Ureter (tissue), 1 donor: Measurements from ENCODE around the gene RASAL2. TPM values are rescaled to one million over a fixed set of nuclear protein-coding genes. Genes with fewer than 3 reads are reported as not detected.
"Not testable (repeated sequence)": the region's sequence is repeated elsewhere in the genome, so short reads cannot be mapped to it uniquely, and the experiment has no call there.

Experiments used
- DNase-seq: peaks from one replicate; pipeline ENCODE4 v3.0.0-alpha.2; 2020; ENCODE audit warnings: low spot score
- total RNA-seq: library from RNA; stranded (reverse); gene quantifications from one replicate; pipeline ENCODE4 v1.2.4, GENCODE V29; 2023
- donor health status: DM: yes; HTN: yes; CAD: no.

The RASAL2 gene
- total RNA-seq, 1 donor from 2014 or later: 26.0 TPM

DNA sequence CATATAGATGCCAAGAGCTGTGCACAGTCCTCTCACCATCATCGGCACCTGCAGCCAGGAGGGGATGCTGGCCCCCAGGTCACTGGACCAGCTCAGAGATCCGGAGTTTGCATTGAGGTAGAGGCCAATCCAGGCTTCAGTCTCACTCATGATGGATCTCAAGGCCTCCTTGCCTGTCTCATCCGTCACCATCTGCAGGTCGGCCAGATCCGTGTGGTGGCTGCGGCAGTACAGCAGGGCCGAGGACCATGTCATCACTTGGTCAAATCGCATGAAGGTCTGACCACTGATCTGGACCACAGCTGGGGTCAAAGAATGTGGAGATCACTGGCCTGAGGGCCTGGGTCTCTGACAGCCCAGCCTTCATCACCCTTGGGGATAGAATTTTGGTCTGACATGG lies 396.2 kb downstream of the RASAL2 start:
- DNase-seq: no peak

DNA sequence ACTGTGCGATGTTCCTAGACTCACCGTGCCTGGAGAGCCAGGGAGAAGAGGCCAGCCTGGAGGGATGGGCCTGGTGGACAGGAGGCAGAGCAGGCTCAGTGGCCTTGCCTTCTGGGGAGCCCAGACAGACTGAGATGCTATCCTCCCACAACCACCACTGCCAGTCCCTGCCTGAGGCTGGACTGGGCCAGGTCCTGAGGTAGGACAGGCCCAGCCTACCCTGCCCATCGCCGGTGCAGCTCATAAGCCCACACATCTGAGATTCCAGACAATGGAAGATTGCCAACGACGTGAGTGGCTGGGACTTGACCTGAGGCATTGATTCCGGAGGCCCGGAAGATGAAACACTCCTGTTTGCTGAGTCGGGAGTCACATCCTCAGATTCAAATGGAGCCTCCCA lies 397.1 kb downstream of the RASAL2 start:
- peak; percentile 32 for DNase-seq

DNA sequence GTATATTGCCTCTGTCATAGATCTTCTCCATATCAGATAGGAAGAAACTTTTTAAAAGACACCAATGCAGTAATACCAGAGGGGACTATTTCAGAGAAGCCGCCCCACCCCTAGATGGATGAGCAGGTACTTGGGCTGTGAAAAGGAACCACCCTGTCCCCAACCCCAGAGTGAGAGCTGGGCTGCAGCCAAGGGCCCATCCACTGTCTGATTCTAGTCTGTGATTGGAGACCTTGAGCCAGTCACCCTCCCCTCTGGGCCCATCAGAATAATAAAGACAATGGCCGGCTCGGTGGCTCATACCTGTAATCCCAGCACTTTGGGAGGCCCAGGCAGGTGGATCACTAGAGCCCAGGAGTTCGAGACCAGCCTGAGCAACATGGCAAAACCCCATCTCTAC lies 397.8 kb downstream of the RASAL2 start:
- DNase-seq: no peak

DNA sequence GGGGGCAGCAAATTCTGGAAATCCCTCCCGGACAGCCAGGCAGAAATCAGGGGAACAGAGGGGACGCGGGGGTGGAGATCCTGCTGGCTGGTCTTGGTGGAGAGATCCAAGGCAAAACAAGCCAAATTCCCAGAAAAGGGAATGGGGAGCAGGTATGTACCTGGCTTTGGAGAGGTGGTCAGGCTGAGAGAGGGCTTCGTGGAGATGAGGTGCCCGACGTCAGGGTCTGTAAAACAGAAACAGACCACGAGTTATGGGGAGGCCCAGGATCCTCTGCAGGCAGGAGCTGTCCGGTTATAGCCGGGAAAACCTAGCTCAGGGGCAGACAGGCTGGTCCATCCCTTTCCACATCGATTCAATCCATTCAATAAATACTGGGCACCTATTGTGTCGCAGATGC lies 398.4 kb downstream of the RASAL2 start:
- no peak for DNase-seq

- DNase-seq: peak; percentile 35
Observed at GRCh38 chr1:178493301-178493741, 399.4 kb downstream of the RASAL2 start.

DNA sequence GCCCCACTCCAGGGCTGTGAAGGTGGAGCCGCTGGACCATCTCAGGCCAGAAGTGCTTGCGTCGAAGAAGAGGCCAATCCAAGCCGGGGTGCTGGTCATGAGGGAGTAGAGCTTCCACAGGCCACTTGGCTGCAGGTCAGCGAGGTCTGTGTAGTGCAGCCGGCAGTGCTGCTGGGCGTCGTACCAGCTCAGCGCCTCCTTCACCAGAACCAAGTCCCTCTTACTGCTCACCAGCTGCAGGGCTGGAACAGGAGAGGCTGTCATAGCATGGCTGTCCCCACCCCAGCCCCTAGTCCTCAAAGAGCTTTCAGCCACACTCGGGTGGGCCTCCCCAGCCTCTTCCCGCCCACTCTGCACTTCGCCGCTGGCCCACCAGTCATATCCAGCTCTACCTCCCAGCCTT lies 400.7 kb downstream of the RASAL2 start:
- DNase-seq: peak; percentile 34

GRCh38 chr1:178495158-178495557 lies 401.3 kb downstream of the RASAL2 start:
- peak; percentile 27 for DNase-seq

DNA sequence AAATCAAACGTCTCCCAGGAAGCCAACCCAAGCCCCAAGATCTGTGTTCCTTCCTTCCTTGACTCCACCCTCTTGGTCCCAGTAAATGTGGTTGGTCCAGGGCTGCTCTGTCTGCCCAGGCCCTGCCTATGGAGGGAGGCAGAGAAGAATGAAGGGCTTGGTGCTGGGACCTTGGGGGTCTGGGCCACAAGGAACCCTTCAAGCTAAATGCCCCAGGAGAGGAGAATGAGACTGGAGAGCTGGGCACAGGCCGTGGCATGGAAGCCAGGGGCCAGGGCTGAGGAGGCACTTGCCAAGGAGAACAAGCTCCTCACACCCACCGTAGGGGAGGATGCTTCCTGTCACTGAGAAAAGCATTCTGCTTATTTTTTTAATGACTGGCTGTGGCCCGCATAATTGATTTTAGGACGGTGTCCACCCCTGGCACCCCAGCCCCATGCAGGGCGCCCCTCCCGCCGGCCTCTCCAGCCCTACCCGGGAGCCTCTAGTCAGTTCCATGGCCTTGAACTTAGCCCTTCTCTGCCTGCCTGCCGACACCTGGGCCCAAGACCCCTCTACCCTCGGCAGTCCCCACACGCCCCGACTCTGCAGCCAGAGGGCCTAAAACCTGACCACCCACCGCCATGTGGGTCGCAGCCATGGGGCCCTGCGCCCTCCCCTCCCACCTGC lies 402.0 kb downstream of the RASAL2 start:
- peak; percentile 32 for DNase-seq

- peak; percentile 38 for DNase-seq
Observed at GRCh38 chr1:178496410-178497135, 402.7 kb downstream of the RASAL2 start, which contains the start of gene CLEC20A. TSS of gene CLEC20A (minus strand) at chr1:178496964. CDS start at chr1:178496939, 25 bp downstream.

- peak; percentile 30 for DNase-seq
Observed at GRCh38 chr1:178497903-178498478, 404.1 kb downstream of the RASAL2 start.

GRCh38 chr1:178498896-178499675 lies 405.2 kb downstream of the RASAL2 start:
- peak; percentile 32 for DNase-seq

DNA sequence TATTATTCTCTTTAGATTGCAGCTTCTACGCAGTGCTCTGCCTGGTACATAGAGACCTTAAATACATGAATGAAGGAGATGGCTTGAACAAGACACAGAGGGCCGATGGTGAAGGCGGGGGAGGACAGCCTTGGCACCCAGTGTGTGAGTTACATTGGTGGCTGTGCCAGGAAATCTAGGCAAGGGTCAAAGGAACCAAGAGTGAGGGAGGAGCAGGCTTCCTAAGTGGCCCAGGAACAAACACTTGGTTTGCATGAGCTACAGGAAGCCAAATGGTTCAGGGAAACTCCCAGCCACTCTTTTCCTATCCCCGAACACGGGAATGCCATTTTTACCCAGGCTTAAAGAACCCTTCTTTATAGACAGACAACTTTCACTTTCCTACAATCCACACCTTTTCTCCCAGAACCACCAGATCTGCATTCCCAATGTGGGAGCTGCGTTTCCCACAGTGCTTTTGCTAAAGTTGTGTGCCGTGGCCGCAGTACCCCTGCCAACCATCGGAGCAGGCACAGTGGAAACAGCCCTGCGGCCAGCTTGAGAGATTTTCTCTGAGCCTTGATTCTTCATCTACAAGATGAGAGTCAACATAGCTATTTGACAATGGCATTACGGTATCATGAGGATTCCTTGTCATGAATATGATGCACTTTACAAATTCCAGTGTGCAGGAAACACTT lies 406.3 kb downstream of the RASAL2 start:
- DNase-seq: no peak

DNA sequence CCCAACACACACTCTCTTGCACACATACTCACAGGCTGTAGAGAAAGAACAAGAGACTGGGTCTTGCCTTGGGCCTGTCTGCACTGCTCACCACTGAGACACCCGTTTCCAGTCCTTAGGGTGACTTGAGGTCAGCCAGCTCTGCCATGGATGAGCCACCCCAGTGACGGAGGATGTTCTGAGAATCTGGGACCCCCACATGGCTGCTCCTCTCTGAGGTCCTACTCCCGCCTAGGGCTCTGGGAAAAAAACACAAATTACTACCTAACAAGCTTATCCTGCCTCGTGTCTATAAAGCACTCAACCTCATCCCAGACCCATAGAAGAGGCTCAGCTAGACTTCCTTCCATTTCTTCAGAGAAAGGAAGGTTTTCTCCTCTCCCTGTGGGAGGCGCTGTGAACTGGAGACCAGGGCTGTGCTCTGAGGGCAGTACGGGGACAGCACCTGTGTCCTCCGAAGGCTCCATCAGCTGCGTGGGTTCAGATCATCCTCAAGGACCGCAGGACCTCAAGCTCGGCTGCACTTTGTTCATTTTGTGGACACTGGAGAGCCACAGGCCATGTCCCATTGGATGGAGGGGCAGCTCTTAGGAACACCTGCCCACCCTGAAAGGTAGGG lies 407.1 kb downstream of the RASAL2 start:
- DNase-seq: no peak

DNA sequence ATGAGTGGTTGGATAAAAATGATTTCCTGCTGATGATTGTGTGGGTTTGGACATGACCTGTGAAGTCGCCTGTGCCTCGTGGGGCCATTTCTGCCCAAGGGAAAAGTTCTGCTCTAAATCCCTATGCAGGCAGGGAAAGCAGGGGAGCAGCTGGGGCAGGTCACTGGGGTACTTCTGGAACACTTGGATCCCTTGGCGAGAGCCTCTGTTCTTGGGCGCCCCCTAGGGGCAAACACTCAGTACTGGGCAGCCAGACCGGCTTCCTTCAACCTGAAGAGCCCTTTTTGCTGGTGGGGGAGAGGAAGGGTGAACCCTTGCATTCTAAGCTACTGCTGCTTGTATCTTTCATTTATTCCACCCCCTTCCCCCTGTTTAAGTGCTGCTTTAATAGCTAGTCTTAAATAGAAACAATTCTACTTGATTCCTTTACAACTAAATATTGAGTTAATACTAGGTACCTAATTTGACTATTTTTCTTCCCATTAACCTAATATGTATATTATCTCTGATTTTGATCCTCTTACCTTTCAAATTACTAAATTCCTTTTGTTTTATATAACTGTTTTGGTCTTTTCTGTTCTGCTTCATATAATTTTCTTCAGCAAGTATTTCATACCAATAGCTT lies 407.9 kb downstream of the RASAL2 start:
- DNase-seq: peak; percentile 75

DNA sequence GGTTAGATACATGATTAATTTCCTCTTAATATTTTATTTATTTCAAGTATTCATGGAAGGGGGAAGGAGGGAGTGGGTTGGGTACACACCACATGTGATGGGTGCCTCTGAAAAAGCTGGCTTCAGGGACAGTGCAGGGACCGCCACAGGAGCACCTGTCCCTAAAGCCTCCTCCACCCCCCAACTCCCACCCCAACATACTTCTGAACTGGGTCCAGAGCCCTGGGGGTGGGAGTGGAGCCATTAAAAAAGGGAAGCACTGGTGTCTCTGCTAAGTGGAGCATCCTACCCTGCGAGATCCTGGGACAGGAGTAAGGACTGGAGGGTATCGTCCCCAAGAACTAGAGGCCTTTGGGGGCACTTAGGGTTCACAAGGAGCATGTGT lies 408.4 kb downstream of the RASAL2 start:
- no peak for DNase-seq

DNA sequence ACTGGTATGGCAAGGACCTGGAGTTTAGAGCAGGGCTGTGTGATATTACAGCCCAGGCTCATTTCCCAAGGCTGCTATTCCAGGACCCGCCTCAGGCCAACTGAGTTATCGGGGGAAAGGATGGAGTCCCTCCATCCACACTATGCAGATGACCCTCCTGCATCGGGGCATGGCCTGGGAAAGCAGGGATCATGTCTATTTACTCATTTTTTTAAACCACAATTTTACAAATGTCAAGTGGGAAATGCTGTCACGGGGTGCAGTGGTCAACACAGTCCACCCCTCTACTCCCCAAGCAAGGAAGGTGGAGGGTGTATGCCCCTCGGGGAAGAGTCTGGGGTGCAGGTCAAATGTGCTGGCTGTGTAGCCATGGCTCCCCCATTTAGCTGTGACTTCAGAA lies 409.0 kb downstream of the RASAL2 start:
- no peak for DNase-seq

DNA sequence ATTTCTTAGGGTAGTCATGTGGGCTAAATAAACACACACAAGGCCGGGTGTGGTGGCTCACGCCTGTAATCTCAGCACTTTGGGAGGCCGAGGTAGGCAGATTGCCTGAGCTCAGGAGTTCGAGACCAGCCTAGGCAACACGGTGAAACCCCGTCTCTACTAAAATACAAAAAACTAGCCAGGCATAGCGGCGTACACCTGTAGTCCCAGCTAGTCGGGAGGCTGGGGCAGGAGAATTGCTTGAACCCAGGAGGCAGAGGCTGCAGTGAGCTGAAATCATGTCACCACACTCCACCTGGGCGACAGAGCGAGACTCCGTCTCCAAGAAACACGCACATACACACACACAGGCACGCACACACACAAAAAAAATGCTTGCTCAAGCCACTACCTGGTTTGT lies 409.4 kb downstream of the RASAL2 start:
- not testable (repeated sequence) for DNase-seq

- no peak for DNase-seq
Observed at GRCh38 chr1:178503849-178504248, 409.9 kb downstream of the RASAL2 start.

DNA sequence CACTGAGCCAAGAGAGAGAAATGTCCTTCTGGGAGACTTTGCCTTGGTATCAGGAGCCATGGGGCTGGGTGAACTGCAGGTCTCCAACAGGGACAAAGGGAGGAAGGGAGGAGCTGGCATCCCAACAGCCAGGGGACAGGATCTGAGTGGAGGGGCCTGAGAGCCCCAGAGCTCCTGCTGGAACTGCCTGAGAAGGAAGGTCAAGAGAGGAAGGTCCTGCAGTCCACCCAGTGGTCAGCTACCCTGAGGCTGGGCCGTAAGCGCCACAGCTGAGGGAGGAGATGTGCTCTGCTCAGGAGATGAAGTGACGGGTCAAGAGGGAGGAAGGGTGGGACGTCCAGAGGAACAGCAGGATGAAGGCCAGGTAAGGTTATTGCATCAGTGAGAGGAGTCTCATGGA lies 410.4 kb downstream of the RASAL2 start:
- DNase-seq: no peak

DNA sequence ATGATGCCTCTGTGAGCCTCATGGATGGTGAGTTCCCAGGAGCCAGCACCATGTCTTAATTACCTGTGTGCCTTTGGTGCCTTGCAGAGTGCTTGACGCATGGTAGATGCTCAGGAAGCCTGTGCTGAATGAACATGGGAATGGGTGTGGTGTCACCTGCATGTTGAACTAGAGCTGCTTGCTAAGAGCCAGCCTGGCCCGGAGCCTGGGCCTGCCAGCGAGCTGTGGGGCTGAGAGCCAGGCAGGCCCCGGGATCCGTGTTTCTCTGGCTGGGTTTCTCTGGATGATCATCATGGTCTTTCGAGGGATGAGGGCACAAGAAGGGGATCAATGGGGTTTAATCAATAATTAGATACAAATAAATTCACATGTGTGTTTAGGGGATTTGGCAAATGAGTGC lies 412.3 kb downstream of the RASAL2 start:
- no peak for DNase-seq

DNA sequence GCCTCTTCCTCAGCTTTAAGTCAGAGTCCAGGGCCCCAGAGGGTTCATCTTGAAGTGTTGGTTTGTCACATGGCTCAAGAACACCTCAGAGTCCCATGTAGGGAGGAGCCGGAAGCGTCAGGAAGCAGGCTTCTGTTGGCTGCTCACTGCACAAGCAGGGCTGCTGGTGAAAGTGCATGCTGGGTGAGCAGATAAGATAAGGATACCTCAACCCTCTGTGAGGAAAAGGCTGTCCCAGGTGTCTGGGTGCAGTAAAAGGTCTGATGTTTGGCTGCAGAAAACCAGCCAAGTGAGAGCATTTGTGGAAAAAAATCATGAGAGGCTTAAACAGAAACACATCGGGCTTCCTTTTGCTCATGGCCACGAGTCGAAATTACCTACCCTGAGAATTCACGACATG lies 412.8 kb downstream of the RASAL2 start:
- no peak for DNase-seq
